Stimulated activated naive CD4-positive, alpha-beta T cell (primary cell): ENCODE measurements around the gene SDK2.

ENCODE experiments used
- DNase-seq, 6 experiments: peaks; one replicate each; lab custom pipeline; 2025; lab: John Stamatoyannopoulos, UW

Gene SDK2

GRCh38 chr17:73650617-73651200 lies 6.5 kb upstream of the SDK2 start:
- DNase-seq = no peak

- peak in 2 of 6 experiments; percentile 11 to 19 for DNase-seq
These were observed 5.9 kb upstream of the SDK2 start for GRCh38 chr17:73650140-73650539.

GRCh38 chr17:73648974-73649373 lies 4.7 kb upstream of the SDK2 start:
- DNase-seq = no peak

- no peak for DNase-seq
These were observed 4.2 kb upstream of the SDK2 start for GRCh38 chr17:73648543-73648820.

- no peak for DNase-seq
These were observed 3.7 kb upstream of the SDK2 start for GRCh38 chr17:73647772-73648542.

GRCh38 chr17:73647301-73647695 lies 3.1 kb upstream of the SDK2 start:
- DNase-seq = no peak

- peak in 3 of 6 experiments; percentile 6 to 40 (median 34) for DNase-seq
These were observed 2.4 kb upstream of the SDK2 start for GRCh38 chr17:73646409-73647300.

GRCh38 chr17:73645050-73645871 lies 1.0 kb upstream of the SDK2 start:
- peak in 4 of 6 experiments; percentile 11 to 50 (median 33) for DNase-seq

GRCh38 chr17:73643852-73644144 lies 447 bp downstream of the SDK2 start:
- no peak for DNase-seq

- DNase-seq = peak in 4 of 6 experiments; percentile 2 to 49 (median 31)
These were observed 1.0 kb downstream of the SDK2 start for GRCh38 chr17:73643001-73643851.

GRCh38 chr17:73642659-73643000 lies 1.6 kb downstream of the SDK2 start:
- no peak for DNase-seq

GRCh38 chr17:73641826-73642600 lies 2.2 kb downstream of the SDK2 start:
- peak in 2 of 6 experiments; percentile 7 to 18 for DNase-seq

GRCh38 chr17:73640691-73641090 lies 3.6 kb downstream of the SDK2 start:
- DNase-seq = no peak

- DNase-seq = no peak
These were observed 4.3 kb downstream of the SDK2 start for GRCh38 chr17:73639932-73640331.

GRCh38 chr17:73639322-73639721 lies 4.9 kb downstream of the SDK2 start:
- DNase-seq = no peak

GRCh38 chr17:73638556-73638955 lies 5.7 kb downstream of the SDK2 start:
- no peak for DNase-seq

GRCh38 chr17:73637866-73638265 lies 6.4 kb downstream of the SDK2 start:
- DNase-seq = no peak

- no peak for DNase-seq
These were observed 9.0 kb downstream of the SDK2 start for GRCh38 chr17:73635101-73635817.

GRCh38 chr17:73634629-73635028 lies 9.6 kb downstream of the SDK2 start:
- DNase-seq = no peak

GRCh38 chr17:73633736-73634135 lies 10.5 kb downstream of the SDK2 start:
- DNase-seq = no peak
